SK-N-MC (cell line): ENCODE data around the gene UBL4B.

Source experiments
- EZH2 ChIP-seq: fragments of 200-600 bp; sonication (generic); IDR thresholded peaks from one replicate; pipeline ENCODE4 v1.6.1; 2017; ENCODE audit warnings: antibody characterized with exemption
- POLR2AphosphoS5 ChIP-seq: IDR thresholded peaks from 2 replicates; pipeline ENCODE4 v1.6.1; 2012; ENCODE audit warnings: mild to moderate bottlenecking, low read depth, low read length, borderline replicate concordance

- TF ChIP-seq POLR2AphosphoS5 (no peak), EZH2 (no peak)
These were observed 28.4 kb upstream of the UBL4B start for GRCh38 chr1:110083866-110084226.
